Fibroblast of skin of left quadriceps (primary cell): ENCODE results near the gene XYLB.

Experiments
- DNase-seq, 2 experiments: peaks; one replicate each; pipeline ENCODE4 v3.0.0-alpha.2; 2013; ENCODE audit warnings: low read depth in 2 of 2

Gene XYLB

GRCh38 chr3:38323060-38323459, 23.5 kb upstream of the XYLB start:
- DNase-seq = no peak

- DNase-seq = no peak
Measured at GRCh38 chr3:38325256-38325655, 21.3 kb upstream of the XYLB start.

GRCh38 chr3:38327335-38328009, 19.1 kb upstream of the XYLB start:
- no peak for DNase-seq

DNA sequence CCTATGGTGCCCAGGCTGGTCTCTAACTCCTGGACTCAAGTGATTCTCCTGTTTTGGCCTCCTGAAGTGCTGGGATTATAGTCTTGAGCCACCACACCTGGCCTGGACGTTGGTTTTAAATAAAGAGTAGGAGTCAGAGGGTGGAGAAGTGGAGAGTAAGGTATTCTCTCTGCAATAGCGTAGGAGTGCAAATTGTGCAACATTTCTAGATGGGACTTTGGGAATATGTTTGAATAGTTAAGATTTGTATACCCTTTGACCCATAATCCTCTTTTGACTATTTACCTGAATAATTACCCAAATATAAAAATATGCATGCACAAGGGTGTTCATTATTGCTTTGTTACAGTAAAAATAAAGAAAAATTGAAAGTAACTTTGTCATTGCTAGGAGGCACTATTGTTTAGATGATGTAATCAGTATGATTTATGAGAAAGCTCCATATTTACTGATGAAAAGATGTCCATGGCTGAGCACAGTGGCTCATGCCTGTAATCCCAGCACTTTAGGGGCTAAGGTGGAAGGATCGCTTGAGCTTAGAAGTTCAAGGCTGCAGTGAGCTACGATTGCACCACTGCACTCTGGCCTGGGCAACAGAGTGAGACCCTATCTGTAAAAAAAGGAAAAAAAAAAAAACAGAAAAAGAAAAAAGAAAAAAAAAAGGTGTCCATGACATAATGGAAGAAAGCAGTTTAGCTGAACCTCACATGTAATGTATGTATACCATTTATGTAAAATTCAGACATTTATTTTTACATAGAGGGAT, 15.1 kb upstream of the XYLB start:
- DNase-seq = no peak

DNA sequence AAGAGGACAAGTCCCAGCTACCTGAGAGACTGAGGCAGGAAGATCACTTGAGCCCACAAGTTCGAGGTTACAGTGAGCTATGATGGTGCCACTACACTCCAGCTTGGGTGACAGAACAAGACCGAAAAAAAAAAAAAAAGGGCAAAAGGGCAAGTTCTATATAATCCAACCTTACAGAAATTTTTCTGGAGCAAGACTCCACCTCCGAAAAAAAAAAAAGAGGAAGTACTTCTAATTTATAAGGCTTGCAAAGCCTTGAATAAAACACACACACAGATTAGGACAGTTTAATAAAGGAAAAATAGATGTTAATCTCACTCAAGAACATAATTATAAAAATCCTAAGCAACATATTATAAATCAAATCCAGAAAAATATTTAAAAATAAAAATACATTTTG, 14.4 kb upstream of the XYLB start:
- DNase-seq = no peak

DNA sequence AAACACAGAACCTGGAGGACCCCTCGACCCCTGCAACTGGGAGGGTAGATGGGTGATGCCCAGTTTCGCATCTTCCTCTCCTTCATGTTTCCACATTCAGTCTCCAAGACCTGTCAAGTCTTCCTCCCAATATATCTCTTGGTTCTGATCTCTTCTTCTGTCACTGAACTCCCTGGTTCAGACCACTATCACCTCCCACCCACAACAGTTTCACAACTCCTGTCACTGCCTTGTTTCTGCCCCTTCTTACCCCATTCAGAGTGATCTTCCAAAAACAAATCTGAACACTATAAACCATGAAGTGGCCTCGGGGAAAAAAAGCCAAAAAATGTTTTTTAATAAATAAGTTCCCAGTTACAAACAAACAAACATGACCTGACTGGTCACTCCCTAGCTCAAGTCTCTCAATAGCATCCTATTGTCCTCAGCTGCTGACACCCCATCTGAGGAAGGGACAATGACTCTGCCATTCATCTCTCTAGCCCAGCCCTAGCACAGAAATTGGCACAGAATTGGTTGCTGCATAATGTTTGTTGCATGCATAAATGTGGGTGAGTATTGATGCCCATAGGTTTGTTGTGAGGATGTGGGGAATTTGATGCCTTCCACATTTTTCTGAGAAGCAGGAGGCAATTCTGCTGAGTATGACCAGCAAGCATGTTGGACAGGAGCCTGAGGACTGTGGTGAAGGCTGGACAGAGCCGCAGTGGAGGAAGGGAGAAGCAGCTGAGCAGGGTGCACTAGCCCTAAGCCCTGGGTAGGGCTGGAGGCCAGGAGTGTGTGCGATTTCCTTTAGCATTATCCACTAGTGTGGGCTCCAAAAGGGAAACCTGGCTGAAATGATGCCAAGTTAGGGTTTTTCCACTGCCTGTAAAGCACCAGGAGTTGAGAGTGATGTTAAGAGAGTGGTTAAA, 12.2 kb upstream of the XYLB start:
- DNase-seq = peak in 1 of 2 experiments; percentile 30

DNA sequence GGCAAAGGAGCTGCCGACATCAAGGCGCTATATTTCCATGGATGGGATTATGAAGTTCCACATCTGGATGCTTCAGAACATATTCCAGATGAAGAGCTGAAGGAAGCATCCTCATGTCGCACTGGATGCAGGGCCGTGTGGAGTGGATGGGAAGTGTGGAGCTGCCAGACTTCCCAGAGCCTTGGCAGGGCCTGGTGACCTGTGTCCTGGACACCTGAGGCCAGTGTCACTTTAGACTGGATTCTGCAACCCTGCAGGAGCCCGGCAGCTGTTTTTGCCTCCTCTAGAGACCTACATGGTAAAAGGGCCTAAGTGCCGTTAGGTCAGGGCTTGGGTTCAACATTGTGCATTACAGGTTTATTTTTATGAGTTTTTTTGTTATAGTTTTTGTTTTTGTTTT, 11.3 kb upstream of the XYLB start:
- no peak for DNase-seq

DNA sequence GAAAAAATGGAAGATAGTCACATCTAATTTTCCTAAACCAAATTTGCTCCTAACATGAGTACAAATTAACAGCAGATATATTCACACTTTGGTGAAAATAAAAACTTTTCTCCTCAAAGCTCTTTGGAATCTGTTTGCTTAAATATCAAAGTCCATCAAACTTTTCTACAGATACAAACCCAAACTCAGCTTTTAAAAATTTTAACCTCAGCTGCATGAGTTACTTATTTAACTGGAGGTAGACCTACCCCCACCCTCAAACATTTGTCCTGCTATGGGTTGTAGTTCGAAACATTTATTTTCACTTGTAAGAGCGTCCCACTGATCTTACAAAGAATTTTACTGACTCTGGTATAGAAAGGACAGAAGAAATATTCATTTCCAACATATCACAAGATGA, 8.9 kb upstream of the XYLB start:
- no peak for DNase-seq

DNA sequence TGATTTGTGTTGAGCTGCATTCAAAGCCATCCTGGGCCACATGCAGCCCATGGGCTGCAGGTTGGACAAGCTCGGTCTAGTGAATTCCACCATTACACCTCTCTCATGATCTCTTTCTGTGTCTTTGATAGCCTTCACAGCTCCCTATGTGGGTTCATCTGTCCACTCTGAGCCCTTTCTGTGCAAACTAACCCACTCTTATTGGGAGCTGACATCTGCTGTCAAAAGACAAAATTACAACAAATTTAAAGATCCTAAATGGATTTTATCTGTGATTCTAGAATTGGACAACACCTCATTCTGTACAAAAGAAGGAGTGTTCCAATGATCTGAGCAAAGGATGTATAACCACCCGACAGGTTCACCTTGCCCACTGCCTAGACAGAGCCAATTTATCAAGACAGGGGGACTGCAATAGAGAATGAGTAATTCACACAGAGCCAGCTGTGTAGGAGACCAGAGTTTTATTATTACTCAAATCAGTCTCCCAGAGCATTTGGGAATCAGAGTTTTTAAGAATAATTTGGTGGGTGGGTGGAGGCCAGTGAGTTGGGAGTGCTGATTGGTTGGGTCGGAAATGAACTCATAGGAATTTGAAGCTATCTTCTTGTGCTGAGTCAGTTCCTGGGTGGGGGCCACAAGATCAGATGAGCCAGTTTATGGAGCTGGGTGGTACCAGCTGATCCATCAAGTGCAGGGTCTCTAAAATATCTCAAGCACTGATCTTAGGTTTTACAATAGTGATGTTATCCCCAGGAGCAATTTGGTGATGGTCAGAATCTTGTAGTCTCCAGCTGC, 2.6 kb upstream of the XYLB start:
- DNase-seq = no peak

DNA sequence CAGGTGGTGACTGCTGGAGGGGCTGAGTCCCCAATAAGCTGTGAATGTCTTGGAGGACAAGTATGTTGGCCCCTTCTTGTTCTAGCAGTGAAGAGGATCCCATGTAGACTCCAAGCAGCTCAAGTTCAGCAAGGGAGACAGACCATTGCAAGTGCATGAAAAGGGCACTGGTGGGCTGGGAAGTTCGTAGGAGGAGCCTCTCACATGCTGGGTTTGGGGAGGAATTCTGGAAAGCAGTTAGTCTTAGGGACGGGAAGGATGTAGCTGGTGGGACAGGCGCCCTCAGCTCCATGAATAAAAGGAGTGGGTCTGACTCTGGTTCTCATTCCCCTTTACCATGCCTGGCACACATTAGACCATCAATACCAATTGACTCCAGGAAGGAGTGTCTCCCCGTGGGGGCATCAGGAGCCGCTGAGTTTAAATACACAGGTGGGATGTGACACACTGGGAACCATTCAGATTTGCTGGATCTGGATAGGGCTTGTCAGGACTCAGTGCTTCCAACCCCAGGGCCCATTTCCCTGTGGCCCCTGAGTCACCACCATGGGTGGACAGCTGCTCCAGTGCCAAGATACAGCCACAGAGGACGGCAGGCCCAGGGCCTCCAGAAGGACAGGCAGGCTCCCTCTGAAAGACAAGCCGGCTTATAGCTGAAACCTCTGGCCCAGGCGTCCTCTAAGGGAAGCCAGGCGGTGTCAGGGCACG, 552 bp upstream of the XYLB start:
- DNase-seq = no peak

GRCh38 chr3:38347421-38348200, 1.0 kb downstream of the XYLB start:
- no peak for DNase-seq

- DNase-seq = no peak
Measured at GRCh38 chr3:38348903-38349302, 2.3 kb downstream of the XYLB start.

GRCh38 chr3:38349684-38350359, 3.2 kb downstream of the XYLB start:
- DNase-seq = no peak

DNA sequence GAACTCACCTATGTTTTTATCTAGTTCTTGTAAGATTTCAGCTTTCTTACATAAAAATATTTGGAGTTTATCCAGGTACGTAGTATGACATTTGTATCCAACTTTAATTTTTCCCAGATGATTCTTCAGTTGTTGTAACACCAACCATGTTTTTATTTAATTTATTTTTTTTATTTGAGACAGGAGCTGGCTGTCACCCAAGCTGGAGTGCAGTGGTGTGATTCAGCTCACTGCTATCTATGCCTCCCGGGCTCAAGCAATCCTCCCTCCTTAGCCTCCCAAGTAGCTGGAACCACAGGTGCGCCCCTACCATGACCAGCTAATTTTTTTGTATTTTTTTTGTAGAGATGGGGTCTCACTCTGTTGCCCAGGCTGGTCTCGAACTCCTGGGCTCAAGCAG, 6.6 kb downstream of the XYLB start:
- DNase-seq = peak in 1 of 2 experiments; percentile 24

DNA sequence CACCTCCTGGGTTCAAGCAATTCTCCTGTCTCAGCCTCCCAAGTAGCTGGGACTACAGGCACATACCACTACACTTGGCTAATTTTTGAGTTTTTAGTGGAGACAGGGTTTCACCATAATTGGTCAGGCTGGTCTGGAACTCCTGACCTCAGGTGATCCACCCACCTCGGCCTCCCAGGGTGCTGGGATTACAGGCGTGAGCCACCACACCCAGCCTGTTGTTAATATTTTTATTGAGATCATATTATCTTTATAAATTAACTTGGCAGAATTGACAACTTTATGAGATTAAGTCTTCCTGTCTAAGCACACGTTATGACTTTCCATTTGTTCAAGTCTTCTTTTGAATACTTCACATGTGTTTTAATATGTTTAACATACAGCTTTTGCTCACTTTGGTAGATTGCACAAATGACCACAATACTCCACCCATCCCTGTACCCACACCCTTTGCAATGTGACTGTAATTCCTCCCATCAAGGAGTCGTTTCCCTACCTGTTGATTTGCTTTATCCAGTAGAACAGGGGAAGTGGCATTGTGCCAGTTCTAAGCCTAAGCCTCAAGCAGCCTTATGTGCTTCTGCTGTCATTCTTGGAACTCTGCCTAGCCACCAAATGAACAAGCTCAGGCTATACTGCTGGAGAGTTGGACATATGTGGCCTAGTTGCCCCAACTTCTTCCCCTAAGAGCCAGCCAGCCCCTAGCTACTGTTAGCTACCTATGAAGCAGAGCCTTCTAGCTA, 8.2 kb downstream of the XYLB start:
- DNase-seq = peak; percentile 38 to 45

- no peak for DNase-seq
Measured at GRCh38 chr3:38359038-38359437, 12.5 kb downstream of the XYLB start.

DNA sequence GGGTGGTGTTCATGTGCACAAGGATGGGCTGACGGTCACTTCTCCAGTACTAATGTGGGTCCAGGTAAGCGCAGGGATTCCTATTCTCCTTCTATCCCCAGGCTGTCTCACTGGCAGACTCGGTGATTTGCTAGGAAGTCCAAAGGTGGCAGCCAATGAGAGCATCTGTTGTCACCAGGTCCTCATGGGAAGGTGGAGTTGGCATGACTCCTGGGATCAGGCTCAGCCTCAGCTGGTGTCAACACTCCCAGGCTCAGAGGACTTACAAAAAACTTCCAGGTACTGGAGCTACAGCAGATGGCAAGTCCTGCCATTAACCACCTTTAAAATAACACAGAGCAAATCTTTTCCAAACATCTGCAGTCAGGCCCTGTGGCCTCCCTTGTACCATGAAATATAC, 13.8 kb downstream of the XYLB start:
- DNase-seq = no peak

GRCh38 chr3:38361496-38361895, 14.9 kb downstream of the XYLB start:
- no peak for DNase-seq

DNA sequence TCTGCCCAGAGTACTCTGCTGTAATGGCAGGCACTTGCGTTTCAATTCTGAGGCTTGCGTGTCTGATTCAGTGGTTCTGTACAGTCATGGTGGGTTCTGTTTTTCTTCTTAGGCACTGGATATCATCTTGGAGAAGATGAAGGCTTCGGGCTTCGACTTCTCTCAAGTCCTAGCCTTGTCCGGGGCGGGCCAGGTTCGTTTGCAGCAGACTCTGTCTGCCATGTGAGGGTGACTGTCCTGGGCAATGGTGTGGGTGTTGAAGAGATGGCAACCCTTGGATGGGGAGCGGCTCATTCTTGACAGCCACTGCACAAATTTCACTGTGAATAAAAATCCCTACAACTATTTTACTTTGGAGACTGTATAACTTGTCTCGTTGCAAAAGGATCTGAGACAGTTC, 16.2 kb downstream of the XYLB start:
- no peak for DNase-seq
